ENCODE results near the gene CNGB1. TPM values are rescaled to one million over a fixed set of nuclear protein-coding genes. Genes with fewer than 3 reads are reported as not detected.
A peak's percentile ranks its signal among the peaks of the same experiment; 100 is the strongest.

Gene CNGB1
- polyA plus RNA-seq, 1 donor from 2014 or later = not detected

DNA sequence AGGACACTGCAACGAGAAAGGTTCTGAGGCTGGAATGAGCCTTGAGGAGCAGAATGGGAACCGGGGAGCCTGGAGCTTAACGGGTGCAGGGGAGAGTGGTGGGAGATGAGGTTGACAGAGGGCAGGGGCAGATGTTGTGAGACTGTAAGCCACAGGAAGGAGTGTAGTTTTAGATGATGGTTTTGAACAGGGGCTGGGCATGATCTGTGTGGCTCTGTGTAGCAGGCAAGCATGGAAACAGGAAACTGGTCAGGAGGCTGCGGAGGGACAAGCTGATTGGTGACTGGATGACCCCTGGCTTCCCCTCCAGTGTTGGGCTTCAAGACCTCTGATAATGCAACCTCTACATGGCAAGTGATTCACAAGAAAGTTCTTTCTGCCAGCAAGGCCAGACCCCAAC lies 1.4 kb upstream of the CNGB1 start:
- Mint-ChIP-seq H3K4me1 (no peaks in the 10 kb centered on the region), H3K27ac (peak overlapping the region in 1 of 3 donors; percentile 91)

DNA sequence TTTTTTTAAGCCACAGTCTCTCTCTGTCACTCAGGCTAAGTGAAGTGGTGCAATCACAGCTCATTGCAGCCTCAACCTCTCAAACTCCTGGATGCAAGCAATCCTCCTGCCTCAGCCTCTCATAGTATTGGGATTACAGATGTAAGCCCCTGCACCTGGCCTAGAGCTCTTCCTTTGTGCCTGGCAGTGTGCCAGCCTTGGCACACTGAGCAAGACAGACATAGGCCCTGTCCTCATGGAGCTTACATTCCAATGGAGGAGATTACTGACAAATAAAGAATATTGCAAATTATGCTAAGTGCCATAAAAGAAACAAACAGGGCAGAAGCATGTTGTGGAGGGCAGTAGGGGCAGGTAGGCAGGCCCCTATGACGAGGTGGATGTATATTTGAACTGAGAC lies 920 bp upstream of the CNGB1 start:
- peaks cover 0 to 2% (median 0%) of the 10 kb centered on the region in 3 donors for H3K9me3 Mint-ChIP-seq
- peaks cover 13% of the 10 kb centered on the region for H3K27me3 Mint-ChIP-seq
- no peaks in the 10 kb centered on the region for H3K36me3 Mint-ChIP-seq
- H3K4me3 Mint-ChIP-seq = no peak overlapping the region
- H3K27ac Mint-ChIP-seq = peak overlapping the region in 1 of 3 donors; percentile 91
- no peaks in the 10 kb centered on the region for H3K4me1 Mint-ChIP-seq

More for the DNA sequence above, 1.4 kb upstream of the CNGB1 start:
- Mint-ChIP-seq H3K36me3 (no peaks in the 10 kb centered on the region), H3K27me3 (peaks cover 13% of the 10 kb centered on the region), H3K9me3 (peaks cover 0 to 2% (median 0%) of the 10 kb centered on the region in 3 donors), H3K4me3 (no peak overlapping the region)

DNA sequence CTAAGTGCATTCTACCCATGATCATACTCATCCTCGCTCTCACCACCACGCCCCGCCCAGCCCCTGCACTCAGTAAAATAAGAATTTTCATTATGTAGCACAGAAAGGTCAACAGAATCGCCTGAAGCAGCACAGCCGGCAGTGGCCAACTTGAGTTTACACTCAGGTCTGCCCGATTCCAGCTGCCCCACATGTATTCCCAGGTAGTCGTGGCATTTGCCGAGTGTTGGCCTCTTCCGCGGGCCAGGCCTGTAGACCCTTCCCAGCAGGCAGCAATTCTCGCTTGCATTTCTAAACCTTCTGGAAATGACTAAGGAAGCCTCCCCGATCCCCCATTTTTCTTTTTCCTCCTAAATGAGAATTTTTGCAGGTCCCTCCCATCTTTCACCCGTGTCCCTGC lies 609 bp downstream of the CNGB1 start:
- H3K4me3 Mint-ChIP-seq = no peak overlapping the region
- no peaks in the 10 kb centered on the region for H3K36me3 Mint-ChIP-seq
- peaks cover 13% of the 10 kb centered on the region for H3K27me3 Mint-ChIP-seq
- peaks cover 0 to 2% (median 0%) of the 10 kb centered on the region in 3 donors for H3K9me3 Mint-ChIP-seq
- peak overlapping the region in 1 of 3 donors; percentile 63 for H3K27ac Mint-ChIP-seq
- no peaks in the 10 kb centered on the region for H3K4me1 Mint-ChIP-seq

DNA sequence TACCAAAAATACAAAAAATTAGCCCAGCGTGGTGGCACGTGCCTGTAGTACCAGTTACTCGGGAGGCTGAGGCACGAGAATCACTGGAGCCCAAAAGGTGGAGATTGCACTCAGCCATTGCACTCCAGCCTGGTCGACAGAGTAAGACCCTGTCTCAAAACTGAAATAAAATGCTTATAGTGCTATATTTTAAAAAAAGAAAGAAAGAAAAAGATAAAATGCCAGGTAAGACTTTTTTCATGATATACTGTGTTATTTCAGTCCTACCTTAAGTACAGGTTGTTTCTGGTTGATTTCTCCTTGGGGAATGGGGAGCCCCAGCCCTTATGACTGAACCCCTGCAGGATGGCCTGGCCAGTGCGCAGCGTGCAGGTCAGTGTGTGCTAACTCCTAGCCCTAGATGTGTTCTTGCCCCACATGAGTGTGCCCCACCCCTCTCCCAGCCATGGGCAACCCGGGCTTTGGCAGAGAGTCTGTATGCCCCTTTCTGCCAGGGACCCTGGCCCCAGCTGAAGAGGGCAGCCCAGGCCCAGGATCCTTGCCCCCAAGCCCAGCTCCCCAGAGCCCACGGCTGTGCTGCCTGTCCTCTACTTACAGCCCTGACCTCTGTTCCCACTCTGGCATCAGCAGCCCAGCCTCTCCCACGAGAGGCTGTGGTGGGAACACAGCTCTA lies 1.3 kb downstream of the CNGB1 start:
- H3K27me3 Mint-ChIP-seq = peaks cover 13% of the 10 kb centered on the region
- no peaks in the 10 kb centered on the region for H3K4me1 Mint-ChIP-seq
- no peak overlapping the region for H3K4me3 Mint-ChIP-seq
- no peak overlapping the region for H3K27ac Mint-ChIP-seq
- H3K9me3 Mint-ChIP-seq = peaks cover 0 to 2% (median 0%) of the 10 kb centered on the region in 3 donors
- no peaks in the 10 kb centered on the region for H3K36me3 Mint-ChIP-seq

DNA sequence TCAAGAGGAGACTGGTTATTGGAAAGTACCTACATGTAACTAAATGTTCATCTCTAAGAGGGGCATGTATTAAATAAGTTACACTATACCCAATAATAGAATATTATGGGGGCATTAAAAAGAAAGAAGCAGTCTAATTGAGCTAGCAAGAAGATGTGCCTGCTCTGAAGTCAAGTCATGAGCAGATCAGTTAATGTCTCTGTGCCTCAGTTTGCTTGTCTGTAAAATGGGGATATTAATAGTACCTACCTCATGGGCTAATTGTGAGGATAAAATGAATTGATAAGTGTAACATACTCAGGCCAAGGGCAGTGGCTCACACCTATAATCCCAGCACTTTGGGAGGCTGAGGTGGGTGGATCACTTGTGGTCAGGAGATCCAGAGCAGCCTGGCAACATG lies 3.0 kb downstream of the CNGB1 start:
- Mint-ChIP-seq H3K27ac (no peak overlapping the region), H3K36me3 (no peaks in the 10 kb centered on the region)

DNA sequence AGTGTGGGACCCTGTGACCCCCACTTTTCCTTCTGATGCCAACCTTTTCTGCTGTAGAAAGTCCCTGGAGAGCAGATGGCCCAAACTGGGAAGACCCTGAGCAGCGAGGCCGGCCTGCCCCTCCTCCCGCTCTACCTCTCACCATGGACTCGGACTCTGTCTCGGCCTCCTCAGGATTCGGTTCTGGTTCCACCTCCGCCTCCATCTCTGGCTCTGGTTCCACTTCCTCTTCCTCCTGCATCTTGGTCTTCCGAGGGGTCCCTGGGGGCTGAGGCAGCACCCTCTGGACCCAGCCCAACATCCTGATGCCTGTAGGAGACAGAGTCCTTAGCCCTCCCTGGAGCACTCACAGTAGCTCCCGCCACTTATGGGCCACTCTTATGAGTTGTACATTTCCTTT lies 3.9 kb downstream of the CNGB1 start:
- H3K9me3 Mint-ChIP-seq = peaks cover 0 to under 1% (median 0%) of the 10 kb centered on the region in 3 donors
- H3K27ac Mint-ChIP-seq = no peak overlapping the region
- H3K36me3 Mint-ChIP-seq = no peaks in the 10 kb centered on the region
- no peaks in the 10 kb centered on the region for H3K4me1 Mint-ChIP-seq
- H3K4me3 Mint-ChIP-seq = no peak overlapping the region
- H3K27me3 Mint-ChIP-seq = peaks cover 9% of the 10 kb centered on the region

More for the DNA sequence above, 3.0 kb downstream of the CNGB1 start:
- Mint-ChIP-seq H3K4me3 (no peak overlapping the region), H3K4me1 (no peaks in the 10 kb centered on the region), H3K27me3 (peaks cover 11% of the 10 kb centered on the region), H3K9me3 (peaks cover 0 to 2% (median 0%) of the 10 kb centered on the region in 3 donors)

DNA sequence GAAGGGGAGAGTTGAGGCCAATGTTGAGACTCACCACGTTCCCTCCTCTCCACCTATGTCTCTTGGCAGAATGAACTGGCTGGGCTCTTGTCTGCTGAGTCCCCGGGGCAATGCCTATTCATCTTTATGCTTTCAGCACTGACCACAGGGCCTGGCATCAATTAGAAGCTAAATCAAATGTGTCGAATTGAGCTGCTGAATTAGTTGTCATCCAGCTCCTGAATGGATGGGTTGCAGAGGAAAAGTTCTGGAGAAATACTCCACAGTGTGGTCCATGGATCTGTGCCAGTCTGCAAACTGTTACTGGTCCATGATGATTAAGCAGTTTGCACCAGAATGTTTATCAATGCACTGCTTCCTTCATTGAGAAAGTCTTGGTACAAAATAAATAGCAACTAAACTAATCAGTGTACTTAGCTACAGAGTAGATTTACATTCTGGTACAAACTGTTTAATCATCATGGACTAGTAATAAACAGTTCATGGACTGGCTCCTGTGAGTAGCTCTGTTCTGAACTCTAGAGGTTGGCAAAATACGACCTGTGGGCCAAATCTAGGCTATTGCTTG lies 4.6 kb downstream of the CNGB1 start:
- H3K27ac Mint-ChIP-seq = no peak overlapping the region
- H3K4me1 Mint-ChIP-seq = no peaks in the 10 kb centered on the region

DNA sequence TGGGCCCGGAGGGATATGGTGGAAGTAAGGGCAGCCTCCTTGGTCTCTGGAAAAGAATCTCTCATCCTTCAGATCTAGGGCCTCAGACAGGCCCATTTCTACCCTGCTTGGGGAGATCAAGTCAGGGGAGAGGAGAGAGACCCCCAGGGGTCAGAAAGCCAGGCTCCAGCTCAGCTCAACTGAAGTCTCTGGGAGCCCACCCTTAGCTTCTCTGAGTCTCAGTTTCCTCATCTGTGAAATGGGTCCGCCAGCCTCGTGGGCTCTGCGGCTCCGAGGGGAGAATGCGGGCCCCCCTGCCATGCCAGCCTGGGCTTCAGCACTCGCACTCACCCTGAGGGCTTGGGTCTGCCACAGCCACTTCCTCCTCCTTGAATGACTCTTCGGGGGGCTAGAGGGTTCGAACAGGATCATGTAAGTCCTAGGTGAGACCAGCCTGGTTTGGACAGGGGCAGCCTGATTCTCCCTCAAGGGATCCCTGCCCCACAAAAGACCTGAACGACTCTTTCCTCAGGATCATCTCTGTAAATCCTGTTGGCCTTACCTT lies 6.7 kb downstream of the CNGB1 start:
- H3K4me1 Mint-ChIP-seq = no peaks in the 10 kb centered on the region
- no peaks in the 10 kb centered on the region for H3K9me3 Mint-ChIP-seq
- peaks cover 3% of the 10 kb centered on the region for H3K27me3 Mint-ChIP-seq
- H3K36me3 Mint-ChIP-seq = no peaks in the 10 kb centered on the region
- no peak overlapping the region for H3K27ac Mint-ChIP-seq
- H3K4me3 Mint-ChIP-seq = no peak overlapping the region

More for the DNA sequence above, 4.6 kb downstream of the CNGB1 start:
- H3K27me3 Mint-ChIP-seq = peaks cover 9% of the 10 kb centered on the region
- peak overlapping the region in 1 of 4 donors; percentile 51 for H3K4me3 Mint-ChIP-seq
- H3K36me3 Mint-ChIP-seq = no peaks in the 10 kb centered on the region
- H3K9me3 Mint-ChIP-seq = no peaks in the 10 kb centered on the region

- peaks cover 7% of the 10 kb centered on the region for H3K27me3 Mint-ChIP-seq
- H3K27ac Mint-ChIP-seq = no peak overlapping the region
- no peaks in the 10 kb centered on the region for H3K9me3 Mint-ChIP-seq
- no peaks in the 10 kb centered on the region for H3K4me1 Mint-ChIP-seq
- no peak overlapping the region for H3K4me3 Mint-ChIP-seq
- no peaks in the 10 kb centered on the region for H3K36me3 Mint-ChIP-seq
Measured at GRCh38 chr16:57962756-57963155, 8.2 kb downstream of the CNGB1 start.

- H3K4me1 Mint-ChIP-seq = no peaks in the 10 kb centered on the region
Measured at GRCh38 chr16:57962046-57962445, 8.9 kb downstream of the CNGB1 start.

GRCh38 chr16:57961538-57961937 lies 9.4 kb downstream of the CNGB1 start:
- Mint-ChIP-seq H3K27me3 (peaks cover 7% of the 10 kb centered on the region), H3K27ac (no peak overlapping the region), H3K36me3 (no peaks in the 10 kb centered on the region), H3K9me3 (no peaks in the 10 kb centered on the region), H3K4me3 (peak overlapping the region in 1 of 4 donors; percentile 68), H3K4me1 (no peaks in the 10 kb centered on the region)

More at GRCh38 chr16:57962046-57962445, 8.9 kb downstream of the CNGB1 start:
- no peaks in the 10 kb centered on the region for H3K36me3 Mint-ChIP-seq
- peaks cover 7% of the 10 kb centered on the region for H3K27me3 Mint-ChIP-seq
- peak overlapping the region in 1 of 4 donors; percentile 35 for H3K4me3 Mint-ChIP-seq
- H3K27ac Mint-ChIP-seq = no peak overlapping the region
- H3K9me3 Mint-ChIP-seq = no peaks in the 10 kb centered on the region

- Mint-ChIP-seq H3K27me3 (peaks cover 7% of the 10 kb centered on the region), H3K4me3 (no peak overlapping the region), H3K9me3 (no peaks in the 10 kb centered on the region), H3K4me1 (no peaks in the 10 kb centered on the region), H3K27ac (no peak overlapping the region), H3K36me3 (no peaks in the 10 kb centered on the region)
Measured at GRCh38 chr16:57960826-57961472, 10.0 kb downstream of the CNGB1 start.

- peaks cover 7% of the 10 kb centered on the region for H3K27me3 Mint-ChIP-seq
- H3K27ac Mint-ChIP-seq = no peak overlapping the region
- H3K4me3 Mint-ChIP-seq = no peak overlapping the region
Measured at GRCh38 chr16:57960310-57960709, 10.6 kb downstream of the CNGB1 start.

DNA sequence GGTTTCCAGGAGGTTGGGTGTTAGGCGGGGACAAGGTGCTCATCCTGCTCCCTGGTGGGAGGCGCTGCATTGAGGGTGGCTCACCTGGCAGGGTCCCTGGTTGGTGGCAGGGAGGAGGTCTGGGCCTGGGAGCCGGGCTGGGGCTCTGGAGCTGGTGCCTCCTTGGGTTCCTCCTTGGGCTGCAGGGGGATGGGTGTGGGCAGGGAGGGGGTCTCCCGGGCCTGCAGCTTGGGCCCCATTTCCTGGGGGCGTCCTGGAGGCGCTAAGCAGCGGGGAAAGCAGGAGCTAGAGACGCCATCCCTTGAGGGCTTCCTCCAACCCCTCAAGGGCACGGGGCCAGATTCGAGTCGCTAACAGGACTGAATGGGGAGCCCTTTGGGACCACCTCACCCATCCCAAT lies 11.1 kb downstream of the CNGB1 start:
- no peaks in the 10 kb centered on the region for H3K4me1 Mint-ChIP-seq
- H3K27me3 Mint-ChIP-seq = peaks cover 7% of the 10 kb centered on the region
- H3K9me3 Mint-ChIP-seq = no peaks in the 10 kb centered on the region
- H3K36me3 Mint-ChIP-seq = no peaks in the 10 kb centered on the region
- no peak overlapping the region for H3K4me3 Mint-ChIP-seq
- no peak overlapping the region for H3K27ac Mint-ChIP-seq

More at GRCh38 chr16:57960310-57960709, 10.6 kb downstream of the CNGB1 start:
- no peaks in the 10 kb centered on the region for H3K36me3 Mint-ChIP-seq
- H3K4me1 Mint-ChIP-seq = no peaks in the 10 kb centered on the region
- H3K9me3 Mint-ChIP-seq = no peaks in the 10 kb centered on the region

GRCh38 chr16:57959121-57959520 lies 11.8 kb downstream of the CNGB1 start:
- Mint-ChIP-seq H3K27ac (no peak overlapping the region), H3K27me3 (peaks cover 8% of the 10 kb centered on the region), H3K4me1 (no peaks in the 10 kb centered on the region), H3K36me3 (no peaks in the 10 kb centered on the region), H3K9me3 (no peaks in the 10 kb centered on the region), H3K4me3 (no peak overlapping the region)

Measured in IgD-negative memory B cell (primary cell).